CD4-positive, alpha-beta T cell (primary cell): Measurements from ENCODE around the gene CDH20. TPM values are rescaled to one million over a fixed set of nuclear protein-coding genes. Genes with fewer than 3 reads are reported as not detected.

Experiments used
- ATAC-seq: fragments of 200-7000 bp; cut with Tn5 transposase; one replicate; pipeline ENCODE4 v1.10.0; 2022; ENCODE audit warnings: mild to moderate bottlenecking; ENCODE audit not compliant: poor library complexity
- CTCF ChIA-PET: fragments of 350-600 bp; sonication (Branson Sonifier 250); formaldehyde crosslinking; loops from one replicate; lab custom pipeline; 2021; ENCODE audit warnings: antibody characterized with exemption, inconsistent platforms; lab: Charles Lee
- POLR2A ChIA-PET: fragments of 350-600 bp; sonication (Branson Sonifier 250); formaldehyde crosslinking; loops from one replicate; lab custom pipeline; 2021; ENCODE audit warnings: antibody characterized with exemption, inconsistent platforms; lab: Charles Lee
- DNase-seq, 14 experiments: peaks; one replicate each; pipeline ENCODE4 v3.0.0-alpha.2; 2013 to 2020; ENCODE audit warnings: mixed read lengths in 2 of 14
- H3K27ac ChIP-seq, 2 donors: one replicate each; pipeline versions ENCODE4 v1.5.1 to v1.7.0; 2013; ENCODE audit warnings: low read length in 2 of 2, low read depth in 1 of 2, mild to moderate bottlenecking in 1 of 2
- H3K27me3 ChIP-seq, 2 experiments: 1 replicate in 1 of 2; 2 replicates in 1 of 2; pipeline versions ENCODE4 v1.6.1 to v1.7.0; 2013; ENCODE audit warnings: low read length in 2 of 2, control low read depth in 1 of 2, mild to moderate bottlenecking in 1 of 2, moderate library complexity in 1 of 2; ENCODE audit not compliant: insufficient read depth in 2 of 2, control insufficient read depth in 1 of 2
- H3K36me3 ChIP-seq: one replicate; pipeline ENCODE4 v1.6.1; 2013; ENCODE audit warnings: low read length, control low read depth; ENCODE audit not compliant: insufficient read depth
- H3K4me1 ChIP-seq: one replicate; pipeline ENCODE4 v1.6.1; 2013; ENCODE audit warnings: low read length, control low read depth; ENCODE audit not compliant: insufficient read depth
- H3K4me3 ChIP-seq: one replicate; pipeline ENCODE4 v1.5.1; 2013; ENCODE audit warnings: mild to moderate bottlenecking, low read length, moderate library complexity
- H3K9me3 ChIP-seq, 2 experiments: 1 replicate in 1 of 2; 2 replicates in 1 of 2; pipeline versions ENCODE4 v1.6.1 to v1.7.0; 2013; ENCODE audit warnings: low read length in 2 of 2, mild to moderate bottlenecking in 2 of 2, control low read depth in 1 of 2, moderate library complexity in 1 of 2; ENCODE audit not compliant: control insufficient read depth in 1 of 2, insufficient read depth in 1 of 2
- H3K27ac Mint-ChIP-seq: one replicate; pipeline ENCODE4 v1.8.0; 2020; ENCODE audit warnings: mixed read lengths
- H3K27me3 Mint-ChIP-seq: one replicate; pipeline ENCODE4 v1.8.0; 2021; ENCODE audit warnings: mixed read lengths
- H3K36me3 Mint-ChIP-seq: one replicate; pipeline ENCODE4 v1.8.0; 2021; ENCODE audit warnings: low read depth, mixed read lengths
- H3K4me1 Mint-ChIP-seq: one replicate; pipeline ENCODE4 v1.8.0; 2021; ENCODE audit warnings: low read depth, mixed read lengths
- H3K4me3 Mint-ChIP-seq: one replicate; pipeline ENCODE4 v1.8.0; 2020; ENCODE audit warnings: mild to moderate bottlenecking, mixed read lengths
- H3K9me3 Mint-ChIP-seq: one replicate; pipeline ENCODE4 v1.8.0; 2020; ENCODE audit warnings: mixed read lengths
- intact Hi-C, 2 experiments: fragments of 100-400 bp; cut with DNase I in 1 of 2; cut with micrococcal nuclease in 1 of 2; formaldehyde crosslinking; loops; one replicate each; pipeline versions ENCODE4 v1.15.1 to v1.9.0; 2023 to 2025; cut with DNase I, micrococcal nuclease
- total RNA-seq, 174 experiments: library from RNA in 2 of 174; stranded (reverse) in 2 of 174; gene quantifications; one replicate each; pipeline ENCODE4 v1.2.3 and lab custom pipeline; 2021 to 2026
- TF ChIP-seq, protein P1 (sequence below): fragments of 200-600 bp; IDR thresholded peaks from one replicate; pipeline ENCODE4 v1.8.0; 2022; ENCODE audit warnings: antibody characterized with exemption, mild to moderate bottlenecking

CDH20 gene
- total RNA-seq, 2 experiments from 2014 or later, result 0.16 to 0.39 TPM

DNA sequence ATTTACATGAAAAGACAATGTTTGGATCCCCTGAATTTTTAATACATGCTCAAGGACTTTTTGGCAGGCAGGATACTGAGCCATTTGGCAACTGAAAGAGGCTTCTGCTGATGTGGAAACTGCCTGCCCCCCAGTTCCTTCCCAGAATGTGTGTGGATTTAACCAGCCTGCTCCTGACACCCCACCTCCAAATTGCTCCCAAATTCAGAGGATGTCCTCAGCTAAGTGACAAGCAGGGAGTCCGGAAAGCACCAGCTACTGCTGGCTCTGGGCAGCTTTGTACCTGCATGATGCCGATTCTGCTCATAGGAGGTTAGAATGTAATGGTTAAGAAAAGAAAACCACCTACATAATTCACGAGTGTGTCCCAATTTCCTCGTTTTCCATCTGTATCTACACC lies 197.5 kb downstream of the CDH20 start:
- Mint-ChIP-seq H3K27ac (no peak overlapping the region), H3K27me3 (no peaks in the 10 kb centered on the region), H3K4me3 (no peak overlapping the region), H3K4me1 (no peaks in the 10 kb centered on the region), H3K36me3 (no peaks in the 10 kb centered on the region), H3K9me3 (no peaks in the 10 kb centered on the region)
- TF ChIP-seq, protein P1, sequence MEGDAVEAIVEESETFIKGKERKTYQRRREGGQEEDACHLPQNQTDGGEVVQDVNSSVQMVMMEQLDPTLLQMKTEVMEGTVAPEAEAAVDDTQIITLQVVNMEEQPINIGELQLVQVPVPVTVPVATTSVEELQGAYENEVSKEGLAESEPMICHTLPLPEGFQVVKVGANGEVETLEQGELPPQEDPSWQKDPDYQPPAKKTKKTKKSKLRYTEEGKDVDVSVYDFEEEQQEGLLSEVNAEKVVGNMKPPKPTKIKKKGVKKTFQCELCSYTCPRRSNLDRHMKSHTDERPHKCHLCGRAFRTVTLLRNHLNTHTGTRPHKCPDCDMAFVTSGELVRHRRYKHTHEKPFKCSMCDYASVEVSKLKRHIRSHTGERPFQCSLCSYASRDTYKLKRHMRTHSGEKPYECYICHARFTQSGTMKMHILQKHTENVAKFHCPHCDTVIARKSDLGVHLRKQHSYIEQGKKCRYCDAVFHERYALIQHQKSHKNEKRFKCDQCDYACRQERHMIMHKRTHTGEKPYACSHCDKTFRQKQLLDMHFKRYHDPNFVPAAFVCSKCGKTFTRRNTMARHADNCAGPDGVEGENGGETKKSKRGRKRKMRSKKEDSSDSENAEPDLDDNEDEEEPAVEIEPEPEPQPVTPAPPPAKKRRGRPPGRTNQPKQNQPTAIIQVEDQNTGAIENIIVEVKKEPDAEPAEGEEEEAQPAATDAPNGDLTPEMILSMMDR, result no peak
- H3K27me3 ChIP-seq, result peaks cover 0 to 2% of the 10 kb centered on the region in 2 experiments
- no peak overlapping the region for H3K27ac ChIP-seq
- ChIA-PET CTCF (no interaction called here), POLR2A (no interaction called here)
- H3K4me1 ChIP-seq, result no peaks in the 10 kb centered on the region
- DNase-seq (no peak), ATAC-seq (no peak)
- H3K36me3 ChIP-seq, result no peaks in the 10 kb centered on the region
- intact Hi-C loops, result no loop called here
- H3K9me3 ChIP-seq, result no peaks in the 10 kb centered on the region
- H3K4me3 ChIP-seq, result no peak overlapping the region

DNA sequence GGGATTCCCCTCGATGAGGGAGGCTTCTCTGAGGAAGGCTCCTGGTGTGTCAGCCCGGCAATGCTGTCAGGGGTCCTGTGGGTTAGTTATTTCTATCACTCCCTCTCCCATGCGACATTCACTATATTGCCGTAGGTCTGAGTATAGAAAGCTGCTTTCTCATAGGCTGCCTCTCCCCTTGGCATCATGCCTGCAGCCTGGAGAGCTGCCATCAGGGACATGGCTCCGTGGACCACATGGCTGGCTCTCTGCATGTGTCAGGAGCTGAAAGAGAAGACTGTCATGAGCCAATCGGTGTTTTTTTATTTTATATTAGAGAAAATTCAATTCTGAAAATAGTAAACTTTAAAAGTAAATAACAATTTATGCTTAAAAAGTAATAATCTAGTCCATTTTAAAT lies 198.0 kb downstream of the CDH20 start:
- H3K36me3 ChIP-seq, result no peaks in the 10 kb centered on the region
- H3K27ac ChIP-seq, result no peak overlapping the region
- DNase-seq (no peak), ATAC-seq (no peak)
- Mint-ChIP-seq H3K36me3 (no peaks in the 10 kb centered on the region), H3K4me3 (no peak overlapping the region), H3K9me3 (no peaks in the 10 kb centered on the region), H3K27ac (no peak overlapping the region), H3K27me3 (no peaks in the 10 kb centered on the region), H3K4me1 (no peaks in the 10 kb centered on the region)
- POLR2A ChIA-PET, result no interaction called here
- CTCF ChIA-PET, result no interaction called here
- intact Hi-C loops, result no loop called here
- H3K9me3 ChIP-seq, result no peaks in the 10 kb centered on the region
- H3K27me3 ChIP-seq, result peaks cover 0 to 2% of the 10 kb centered on the region in 2 experiments
- TF ChIP-seq, protein P1, result no peak
- H3K4me1 ChIP-seq, result no peaks in the 10 kb centered on the region
- H3K4me3 ChIP-seq, result no peak overlapping the region

DNA sequence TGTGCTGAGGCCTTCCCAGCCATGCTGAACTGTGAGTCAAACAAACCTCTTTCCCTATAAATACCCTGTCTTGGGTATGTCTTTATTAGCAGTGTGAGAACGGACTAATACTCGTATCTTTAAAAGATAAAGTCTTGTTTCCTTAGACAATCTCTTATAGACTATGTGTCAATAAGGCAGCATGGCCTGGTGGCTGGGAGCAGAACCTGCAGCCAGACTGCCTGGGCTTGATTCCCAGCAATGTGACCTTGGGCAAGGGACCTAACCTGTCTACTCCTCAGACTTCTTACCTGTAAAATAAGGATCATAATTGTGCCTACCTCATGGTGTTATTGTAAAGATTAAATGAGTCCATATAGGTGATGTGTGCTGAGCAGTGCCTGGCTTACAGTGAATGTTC lies 198.7 kb downstream of the CDH20 start:
- Histone ChIP-seq H3K4me3 (no peak overlapping the region), H3K27me3 (peaks cover 0 to 2% of the 10 kb centered on the region in 2 experiments), H3K4me1 (no peaks in the 10 kb centered on the region), H3K36me3 (no peaks in the 10 kb centered on the region), H3K27ac (no peak overlapping the region), H3K9me3 (no peaks in the 10 kb centered on the region)
- Mint-ChIP-seq H3K27me3 (no peaks in the 10 kb centered on the region), H3K27ac (no peak overlapping the region), H3K4me3 (no peak overlapping the region), H3K4me1 (no peaks in the 10 kb centered on the region), H3K36me3 (no peaks in the 10 kb centered on the region), H3K9me3 (no peaks in the 10 kb centered on the region)
- POLR2A ChIA-PET, result no interaction called here
- DNase-seq, result no peak
- intact Hi-C loops, result no loop called here
- CTCF ChIA-PET, result no interaction called here
- no peak for ATAC-seq
- TF ChIP-seq, protein P1, result no peak
